ENCODE measurements around the gene NHLRC2.

NHLRC2 gene

DNA sequence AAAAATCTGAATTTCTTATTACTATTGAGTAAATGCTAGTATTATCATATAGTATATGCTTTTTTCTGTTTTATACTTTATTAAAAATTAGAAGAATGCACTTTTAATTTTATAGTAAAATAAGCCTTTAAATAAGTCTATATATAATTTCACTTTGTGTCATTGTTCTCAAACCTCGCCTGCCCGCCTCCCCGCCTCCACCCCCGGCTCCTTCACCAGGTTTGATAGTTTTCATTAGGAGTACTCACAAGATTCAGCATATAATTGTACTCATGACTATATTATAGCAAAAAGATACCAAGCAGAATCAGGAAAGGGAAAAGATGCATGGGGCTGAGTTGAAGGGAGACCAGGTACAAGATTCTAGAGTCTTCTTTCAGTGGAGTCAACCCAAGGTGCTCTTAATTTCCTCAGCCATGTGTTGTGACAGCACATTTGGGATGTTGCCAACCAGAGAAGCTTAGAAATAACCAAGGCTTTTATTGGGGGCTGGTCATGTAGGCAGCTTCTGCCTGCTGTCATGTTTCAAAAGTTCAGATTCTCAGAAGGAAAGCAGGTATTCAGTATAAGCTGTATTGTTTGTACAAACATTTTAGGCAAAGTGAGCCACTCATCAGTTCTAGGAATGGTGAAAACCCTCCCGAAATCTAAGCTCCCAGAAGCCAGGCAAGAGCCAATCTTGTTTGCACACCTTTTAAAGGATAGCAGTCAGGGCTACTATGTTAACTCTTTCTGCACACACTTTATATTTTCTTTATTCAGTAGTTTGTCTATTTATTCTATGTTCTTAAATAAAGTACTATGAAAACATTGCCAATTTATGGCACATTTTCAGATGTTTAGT is 12.3 kb downstream of the NHLRC2 start:
- no peak for DNase-seq

GRCh38 chr10:113867904-113868303 is 13.4 kb downstream of the NHLRC2 start:
- DNase-seq, result no peak

DNA sequence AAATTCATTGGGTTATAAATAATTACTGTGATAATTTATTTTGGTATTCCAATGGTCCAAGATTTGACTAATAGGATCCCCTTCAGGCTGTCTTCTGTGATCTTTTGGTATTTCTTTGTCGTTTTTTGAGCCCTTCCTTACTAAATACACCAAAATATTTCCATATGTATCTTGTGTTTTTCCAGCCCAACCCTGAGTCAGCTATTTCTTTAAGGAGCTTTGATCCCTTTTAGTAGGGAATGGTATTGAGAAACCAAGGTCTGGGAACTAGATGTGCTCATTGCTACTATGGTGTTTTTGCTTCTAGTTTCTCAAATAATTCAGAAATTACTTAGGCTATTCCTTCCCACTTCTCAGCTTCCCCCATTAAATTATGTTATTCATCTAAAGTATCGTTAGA is 15.3 kb downstream of the NHLRC2 start:
- DNase-seq, result no peak

DNA sequence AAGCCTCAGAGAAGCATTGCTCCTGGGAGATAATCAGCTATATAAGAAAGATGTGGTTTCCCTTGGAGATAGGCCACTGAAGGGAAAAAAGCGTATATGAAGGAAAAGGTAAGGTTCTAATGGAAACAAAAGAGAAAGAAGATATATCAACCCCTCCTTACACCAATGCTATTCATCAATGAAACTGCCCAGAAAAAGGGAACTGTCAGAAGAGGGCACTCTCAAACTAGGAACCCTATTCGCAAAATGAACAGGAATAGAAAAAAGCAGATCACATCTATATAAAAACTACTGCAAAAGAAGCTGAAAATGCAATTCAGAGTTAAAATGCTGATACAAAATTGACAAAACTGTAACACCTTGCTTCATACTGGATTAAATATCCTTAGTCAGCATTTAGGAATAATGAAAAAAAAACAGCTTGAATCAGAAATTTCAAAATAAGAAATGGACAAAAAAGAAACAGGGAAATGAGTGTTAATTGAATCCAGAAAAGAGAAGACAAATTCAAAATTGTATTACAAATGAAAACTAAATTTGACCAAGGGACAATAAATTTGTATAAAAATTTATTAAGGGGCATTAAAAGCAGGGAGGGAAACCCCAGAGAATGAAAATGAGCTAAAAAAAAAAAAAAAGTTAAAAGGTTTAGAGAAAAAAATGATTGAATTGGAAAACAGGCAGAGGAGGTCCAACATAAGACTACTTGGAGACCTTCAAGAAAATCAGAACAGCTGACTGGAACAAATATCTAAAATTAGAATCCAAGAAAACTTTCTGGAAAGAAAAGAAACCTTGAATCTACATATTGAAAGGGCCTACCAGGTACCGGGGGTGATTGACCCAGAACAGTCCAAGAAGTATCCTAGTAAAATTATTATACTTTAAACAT is 17.9 kb downstream of the NHLRC2 start:
- DNase-seq, result no peak

DNA sequence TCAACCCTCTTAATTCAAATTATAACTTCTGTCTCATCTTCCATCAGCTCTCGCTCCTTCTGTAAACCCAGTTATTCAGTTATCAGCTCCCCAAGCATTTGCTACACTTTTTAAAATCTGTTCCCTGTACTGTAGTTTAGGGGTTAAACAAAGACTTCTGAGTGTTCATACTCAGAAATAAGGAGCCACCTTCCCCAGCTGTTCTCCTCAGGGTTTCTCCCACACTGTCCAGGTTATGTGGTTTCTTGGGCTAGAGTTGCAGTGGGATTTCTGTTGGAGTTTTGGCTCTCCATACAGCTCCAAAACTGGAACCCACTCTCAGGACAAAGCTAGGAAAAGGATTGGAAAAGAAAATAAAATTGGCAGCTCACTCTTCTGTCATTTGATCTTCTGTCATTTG is 20.8 kb downstream of the NHLRC2 start:
- no peak for DNase-seq

DNA sequence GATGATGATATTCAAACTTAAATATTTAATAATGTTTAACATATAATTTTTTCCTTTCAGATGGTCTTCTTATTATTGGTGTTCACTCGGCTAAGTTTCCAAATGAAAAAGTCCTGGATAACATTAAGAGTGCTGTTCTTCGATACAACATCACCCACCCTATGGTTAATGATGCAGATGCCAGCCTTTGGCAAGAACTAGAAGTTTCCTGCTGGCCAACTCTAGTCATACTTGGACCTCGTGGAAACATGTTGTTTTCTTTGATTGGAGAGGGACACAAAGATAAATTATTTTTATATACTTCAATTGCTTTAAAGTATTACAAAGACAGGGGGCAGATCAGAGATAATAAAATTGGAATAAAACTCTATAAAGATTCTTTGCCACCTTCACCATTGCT is 22.0 kb downstream of the NHLRC2 start:
- DNase-seq, result no peak

DNA sequence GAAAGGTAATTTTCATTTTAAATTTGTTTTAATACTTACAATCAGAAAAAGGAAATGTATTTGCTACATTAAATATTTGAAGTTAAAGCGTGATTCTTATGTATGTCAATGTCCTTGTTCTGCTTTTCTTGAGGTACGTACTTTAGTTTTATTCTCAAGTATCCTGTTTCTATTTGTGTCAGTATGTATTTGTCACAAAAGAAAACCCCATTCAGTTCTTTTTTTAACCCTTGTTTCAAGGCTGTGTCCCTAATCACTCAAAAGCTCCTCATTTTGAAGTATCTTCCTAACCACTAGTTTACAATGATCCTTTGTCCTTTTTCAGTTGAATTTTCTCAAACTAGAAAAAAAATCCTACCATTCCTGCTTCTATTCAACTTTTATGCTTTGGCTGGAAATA is 25.2 kb downstream of the NHLRC2 start:
- no peak for DNase-seq

DNA sequence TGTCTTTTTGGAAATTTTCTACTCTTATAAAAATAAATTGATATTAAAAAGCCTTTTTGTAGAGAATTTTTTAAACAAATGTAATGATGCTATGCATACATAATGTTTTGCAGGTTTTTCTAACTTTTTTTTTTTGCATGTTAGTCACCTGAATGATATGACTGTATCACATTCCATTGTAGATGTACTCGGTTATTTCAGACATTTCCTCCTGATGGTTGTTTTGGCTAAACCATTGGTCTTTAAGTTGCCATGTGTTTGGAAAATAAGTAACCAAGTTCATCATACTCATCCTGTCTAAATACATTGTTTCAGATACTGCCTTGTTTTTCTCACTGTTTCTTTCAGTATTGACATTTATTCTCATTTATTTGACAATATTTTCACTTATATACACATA is 25.8 kb downstream of the NHLRC2 start:
- no peak for DNase-seq

GRCh38 chr10:113882240-113882639 is 27.8 kb downstream of the NHLRC2 start:
- no peak for DNase-seq

- no peak for DNase-seq
Observed at GRCh38 chr10:113889911-113890310, 35.5 kb downstream of the NHLRC2 start.

- no peak for DNase-seq
Observed at GRCh38 chr10:113890769-113891168, 36.3 kb downstream of the NHLRC2 start.

GRCh38 chr10:113891476-113891875 is 37.0 kb downstream of the NHLRC2 start:
- DNase-seq, result no peak

- DNase-seq, result no peak
Observed at GRCh38 chr10:113893570-113893969, 39.1 kb downstream of the NHLRC2 start.

GRCh38 chr10:113894581-113894980 is 40.1 kb downstream of the NHLRC2 start:
- DNase-seq, result no peak

GRCh38 chr10:113895018-113895417 is 40.6 kb downstream of the NHLRC2 start:
- DNase-seq, result no peak

DNA sequence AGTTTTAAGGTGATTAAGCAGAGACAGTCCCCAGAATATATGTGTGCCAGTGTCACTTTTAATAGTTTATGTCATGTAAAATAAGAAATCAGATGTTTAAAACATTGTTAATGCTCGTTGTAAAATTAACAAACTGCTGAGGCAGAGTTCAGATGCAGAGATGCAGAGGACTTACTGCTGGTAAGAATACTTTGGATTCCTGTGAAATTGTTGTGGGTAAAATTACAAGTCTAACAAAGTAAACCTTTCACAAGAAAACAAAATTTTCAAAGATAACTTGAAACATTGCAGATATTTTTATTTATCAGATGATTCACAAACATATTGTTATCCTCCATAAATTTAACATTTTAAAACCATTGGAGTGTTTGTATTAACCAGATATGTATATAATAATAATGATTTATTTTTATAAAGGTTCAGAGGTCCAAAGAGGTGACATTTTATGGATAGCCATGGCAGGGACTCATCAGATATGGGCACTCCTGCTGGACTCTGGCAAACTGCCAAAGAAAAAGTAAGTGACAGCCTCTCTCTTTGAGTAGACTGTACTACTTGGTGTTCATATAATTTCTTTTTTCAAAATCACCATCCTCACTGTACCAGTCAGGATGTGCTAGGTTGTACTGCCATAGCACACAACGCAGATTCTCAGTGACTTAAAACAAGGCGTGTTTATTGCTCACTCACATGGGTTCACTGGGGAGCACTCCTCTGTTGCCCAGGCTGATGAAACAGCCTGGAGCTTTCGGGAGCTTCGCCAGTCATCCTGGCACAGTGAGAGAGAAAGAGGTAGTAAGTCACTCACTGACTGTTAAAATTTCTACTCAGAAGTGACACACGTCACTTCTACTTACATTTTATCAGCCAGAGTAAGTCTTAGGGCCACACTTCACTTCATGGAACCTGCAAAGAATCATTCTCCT is 43.5 kb downstream of the NHLRC2 start:
- no peak for DNase-seq

DNA sequence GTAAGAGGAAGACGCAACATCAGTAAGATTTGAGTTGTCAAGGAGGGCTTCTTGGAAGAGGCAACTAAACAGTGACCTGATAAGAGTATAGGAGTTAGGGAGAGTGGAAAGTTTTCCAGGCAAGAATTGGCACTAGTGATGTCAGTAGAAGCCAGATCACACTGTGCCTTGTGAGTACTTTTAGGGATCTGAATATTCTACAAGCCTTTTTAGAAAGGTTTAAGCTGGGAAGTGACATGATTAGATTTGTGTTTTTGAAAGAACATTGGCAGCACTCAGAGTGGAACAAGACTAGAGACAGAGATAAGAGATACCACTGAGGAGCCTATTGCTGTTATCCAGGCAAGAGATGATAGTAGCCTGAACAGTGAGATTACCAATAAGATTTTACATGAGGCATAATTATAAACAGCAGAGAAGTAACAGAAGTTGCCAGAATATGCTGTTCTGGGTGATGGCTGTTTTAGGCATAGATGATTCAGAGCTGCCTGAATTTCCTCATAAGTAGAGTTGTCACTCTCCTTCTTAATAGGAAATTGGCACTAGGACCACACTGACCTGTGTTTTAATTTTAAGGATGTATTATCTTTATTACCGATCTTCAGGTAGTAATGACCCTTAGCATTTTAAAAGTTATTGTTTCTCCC is 45.6 kb downstream of the NHLRC2 start:
- no peak for DNase-seq

- no peak for DNase-seq
Observed at GRCh38 chr10:113905756-113906155, 51.3 kb downstream of the NHLRC2 start.

GRCh38 chr10:113907166-113907565 is 52.7 kb downstream of the NHLRC2 start:
- DNase-seq, result no peak

GRCh38 chr10:113908236-113908635 is 53.8 kb downstream of the NHLRC2 start:
- DNase-seq, result no peak

DNA sequence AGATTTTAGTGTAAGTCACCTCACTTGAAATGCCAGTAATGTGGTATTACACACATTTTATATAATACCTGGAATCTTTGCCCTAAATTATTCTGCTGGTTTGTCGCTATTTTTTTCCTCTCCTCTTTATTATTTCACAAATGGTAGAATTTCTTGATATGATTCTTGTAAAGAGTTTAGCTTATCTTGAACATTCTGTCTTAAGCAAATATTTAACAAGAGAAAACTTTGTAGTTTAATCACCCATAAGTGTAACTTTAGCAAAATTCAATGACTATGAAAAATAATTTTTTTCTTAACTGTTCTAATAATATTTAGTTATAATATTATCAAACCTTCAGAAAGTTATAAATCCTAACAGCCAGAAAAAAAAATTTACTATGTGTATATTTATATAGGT is 56.7 kb downstream of the NHLRC2 start:
- no peak for DNase-seq

GRCh38 chr10:113911839-113912238 is 57.4 kb downstream of the NHLRC2 start:
- DNase-seq, result no peak

All from NCI-H187 (cell line).